Measurements from ENCODE around the gene OLFM3.

OLFM3 gene

DNA sequence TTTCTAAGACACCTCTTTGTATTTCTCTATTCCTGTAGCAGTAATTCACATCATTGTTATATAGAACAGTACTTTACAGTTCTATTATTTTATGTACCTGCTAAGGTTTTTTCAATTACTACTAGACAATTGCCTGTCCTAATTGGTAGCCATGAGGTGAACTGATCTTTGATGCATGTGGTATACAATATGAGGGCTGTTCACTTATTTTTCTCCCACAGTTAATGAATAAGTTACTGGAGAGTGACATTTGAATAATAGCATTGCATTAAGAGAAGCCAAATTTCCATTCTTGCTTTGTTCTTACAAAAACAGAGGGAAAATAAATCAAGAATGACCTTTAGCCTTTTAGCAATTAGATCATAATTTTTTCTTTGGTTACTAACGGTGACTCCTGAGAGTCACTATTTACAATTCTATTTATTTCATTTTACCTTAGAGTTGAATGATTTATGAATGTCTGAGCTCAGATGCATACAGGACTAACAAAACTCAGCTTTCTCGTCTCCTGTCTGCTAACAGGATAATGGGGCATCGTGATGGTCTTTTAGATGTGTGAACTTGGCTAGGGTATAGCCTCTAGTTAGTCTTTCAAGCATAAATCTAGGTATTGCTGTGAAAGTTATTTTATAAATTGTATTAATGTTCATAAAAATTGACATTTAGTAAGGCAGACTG, 54.1 kb downstream of the OLFM3 start:
- no peak for DNase-seq

DNA sequence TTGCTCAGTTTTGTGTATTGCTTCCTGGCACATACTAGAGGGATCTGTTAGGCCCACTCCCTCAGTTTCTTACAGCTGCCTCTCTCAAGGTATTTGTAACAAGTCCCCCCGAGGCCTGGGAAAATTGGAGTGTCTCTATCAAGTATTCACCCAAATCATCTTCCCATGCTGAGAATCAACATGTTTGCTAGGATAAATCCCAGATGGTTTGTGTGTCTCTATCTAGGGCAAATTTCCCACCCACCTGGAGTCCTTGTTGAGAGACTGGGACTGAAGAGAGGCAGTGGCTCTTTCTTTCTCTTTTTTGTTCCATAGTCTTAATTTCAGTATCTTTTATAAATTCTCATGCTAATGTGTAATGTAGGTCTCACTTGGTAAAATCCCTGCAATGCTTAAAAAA, 58.0 kb downstream of the OLFM3 start:
- no peak for DNase-seq

DNA sequence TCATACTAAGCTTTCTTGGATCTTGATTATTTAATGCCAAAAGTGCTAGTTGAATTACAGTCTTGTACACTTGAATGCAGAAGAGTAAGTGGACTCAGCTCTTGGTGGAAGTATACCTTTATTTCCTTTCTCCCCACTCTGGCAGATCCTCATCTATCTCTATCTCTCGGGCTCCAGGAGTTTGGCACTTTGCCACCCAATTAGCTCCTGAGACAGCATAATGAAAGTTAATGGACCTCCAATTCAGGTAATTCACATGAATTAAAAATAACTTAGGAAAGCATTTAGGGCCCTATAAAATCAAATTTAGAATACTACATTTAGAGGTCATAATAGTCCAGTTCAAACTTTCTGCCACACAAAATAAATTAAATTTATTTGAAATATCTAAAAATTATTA, 67.4 kb downstream of the OLFM3 start:
- no peak for DNase-seq

DNA sequence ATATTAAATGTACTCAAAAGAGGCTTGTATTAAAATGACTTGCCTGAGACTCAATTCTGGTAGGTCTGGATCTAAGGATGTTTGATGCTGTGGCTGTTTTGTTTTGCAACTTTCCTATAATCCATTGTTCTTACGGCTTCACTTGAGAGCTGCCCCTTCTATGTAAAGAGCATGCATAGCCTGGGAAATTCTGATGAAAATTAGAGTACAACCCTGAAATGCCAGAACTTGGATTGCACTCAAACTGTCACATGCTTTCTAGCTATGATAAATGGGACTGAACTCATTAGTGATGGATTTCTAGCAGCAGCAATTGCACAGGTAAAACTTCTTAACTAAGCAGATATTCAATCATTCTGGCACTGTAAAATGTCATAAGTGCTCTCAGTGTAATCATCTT, 67.9 kb downstream of the OLFM3 start:
- no peak for DNase-seq

DNA sequence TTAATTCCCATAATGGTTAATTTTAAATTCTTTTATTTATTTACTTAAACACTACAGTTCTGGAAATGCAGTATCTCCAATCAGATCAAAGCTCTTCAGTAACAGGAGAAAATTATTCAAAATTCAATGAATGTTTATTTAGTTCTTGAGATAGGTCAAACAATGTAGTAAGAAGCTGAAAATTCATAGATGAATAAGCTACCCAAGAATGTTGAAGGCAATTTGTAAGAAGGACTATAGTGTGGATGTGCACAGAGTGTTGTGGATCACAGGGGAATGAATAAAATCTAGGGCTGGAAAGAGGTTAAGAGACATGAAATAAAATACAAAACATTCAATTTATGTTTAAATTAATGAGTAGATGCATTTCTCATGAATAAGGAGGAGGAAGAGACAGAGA, 72.0 kb downstream of the OLFM3 start:
- DNase-seq = no peak

DNA sequence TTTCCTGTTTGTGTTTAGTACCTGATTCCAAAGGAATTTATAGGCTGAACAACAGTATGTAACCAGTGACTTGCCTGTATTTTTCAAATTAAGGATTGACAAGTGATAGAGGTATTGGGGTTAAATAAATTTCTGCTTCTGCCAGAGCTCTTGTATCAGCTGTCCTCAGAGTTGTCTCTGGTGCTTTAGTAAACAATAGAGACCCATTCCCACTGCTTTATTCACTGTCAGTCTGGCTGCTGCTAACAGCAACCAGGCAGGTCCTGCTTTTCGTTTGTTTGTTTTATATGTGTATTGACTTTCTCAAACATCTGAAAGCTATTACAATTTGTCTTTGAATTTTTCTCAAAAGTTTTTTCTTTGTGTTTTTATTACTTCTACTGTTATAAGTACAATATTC, 76.1 kb downstream of the OLFM3 start:
- no peak for DNase-seq

DNA sequence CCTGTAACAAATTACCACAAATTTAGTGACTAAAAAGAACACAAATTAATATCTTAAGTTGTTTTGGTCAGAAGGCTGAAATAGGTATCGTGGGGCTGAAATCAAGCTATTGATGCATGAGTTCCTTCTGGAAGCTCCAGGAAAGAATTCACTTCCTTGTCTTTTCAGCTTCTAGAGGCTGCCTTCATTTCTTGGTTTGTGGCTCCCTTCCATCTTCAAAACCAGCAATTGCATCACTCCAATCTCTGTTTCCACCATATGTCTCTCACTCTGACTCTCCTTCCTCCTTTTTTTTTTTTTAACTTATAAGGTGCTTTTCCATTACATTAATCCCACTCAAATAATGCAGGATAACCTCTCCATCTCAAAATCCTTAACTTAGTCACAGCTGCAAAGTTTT, 78.4 kb downstream of the OLFM3 start:
- DNase-seq = no peak

DNA sequence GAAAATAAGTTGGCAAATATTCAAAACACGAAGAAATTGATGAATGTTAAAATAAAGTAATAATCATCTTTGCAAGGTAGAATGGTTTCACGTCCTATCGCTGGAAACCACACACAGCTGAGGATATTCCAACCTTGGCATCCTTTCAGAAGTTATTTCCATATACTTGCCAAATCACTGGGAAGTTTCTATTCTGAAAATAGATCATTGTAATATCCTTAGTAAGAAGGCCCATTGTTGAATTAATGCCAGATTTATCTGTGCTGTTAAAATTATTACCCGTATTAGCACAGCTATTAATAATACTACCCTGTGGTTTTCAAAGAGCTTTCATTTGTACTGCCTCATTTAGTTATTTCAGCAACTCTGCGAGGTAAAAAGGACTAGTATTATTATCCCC, 81.1 kb downstream of the OLFM3 start:
- DNase-seq = no peak

DNA sequence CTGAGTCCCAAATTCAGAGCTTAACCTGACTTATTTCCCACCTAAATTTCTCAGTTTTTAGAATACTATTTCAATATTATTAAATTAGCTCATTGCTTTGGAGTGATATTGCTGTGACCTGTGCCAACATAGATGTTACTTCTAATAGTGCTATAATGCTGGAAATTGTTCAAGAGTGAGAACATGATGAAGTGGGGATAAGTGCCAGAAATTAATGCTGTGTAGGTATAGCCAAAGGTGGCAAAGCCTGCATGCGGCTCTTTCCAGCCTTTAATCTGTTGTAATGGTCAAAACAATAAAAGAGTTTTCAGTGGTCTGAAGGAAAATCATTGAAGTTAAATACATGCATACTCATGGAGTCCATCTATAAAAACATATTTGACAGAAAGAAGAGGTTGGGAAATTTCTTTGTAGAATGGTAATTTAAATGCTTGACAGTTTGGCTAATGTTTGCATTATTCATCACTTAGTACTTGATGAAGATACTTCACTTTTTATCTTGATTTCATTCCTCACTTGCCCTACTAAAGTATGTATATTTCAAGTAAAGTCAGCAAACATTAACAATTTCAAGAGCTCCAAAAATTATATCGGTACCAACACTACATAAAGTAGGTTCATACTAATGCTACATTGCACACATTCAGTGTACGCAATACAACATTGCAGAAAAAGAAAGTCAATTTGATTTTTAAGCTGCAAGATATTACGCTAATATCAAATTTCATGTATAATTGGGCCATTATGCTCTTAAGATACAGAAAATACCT, 82.1 kb downstream of the OLFM3 start:
- no peak for DNase-seq

DNA sequence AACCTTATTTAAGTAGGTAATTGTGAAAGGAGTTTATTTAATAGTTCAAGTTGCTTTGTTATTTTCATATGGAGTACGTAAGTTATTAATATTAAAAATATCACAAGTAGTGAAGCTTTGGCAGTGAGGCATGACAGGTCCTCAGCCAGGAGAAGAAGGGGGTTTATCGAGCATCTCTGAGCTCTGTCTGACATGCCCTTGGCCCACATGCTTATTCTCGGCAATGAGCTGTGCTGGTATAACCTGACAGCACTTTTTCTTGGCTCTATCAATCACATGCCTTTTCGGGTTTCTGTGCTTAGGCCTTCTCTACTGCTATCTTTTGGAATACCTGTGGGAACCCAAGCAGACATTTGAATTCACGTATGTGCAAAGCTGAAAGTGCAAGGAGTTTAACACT, 84.8 kb downstream of the OLFM3 start:
- DNase-seq = no peak

DNA sequence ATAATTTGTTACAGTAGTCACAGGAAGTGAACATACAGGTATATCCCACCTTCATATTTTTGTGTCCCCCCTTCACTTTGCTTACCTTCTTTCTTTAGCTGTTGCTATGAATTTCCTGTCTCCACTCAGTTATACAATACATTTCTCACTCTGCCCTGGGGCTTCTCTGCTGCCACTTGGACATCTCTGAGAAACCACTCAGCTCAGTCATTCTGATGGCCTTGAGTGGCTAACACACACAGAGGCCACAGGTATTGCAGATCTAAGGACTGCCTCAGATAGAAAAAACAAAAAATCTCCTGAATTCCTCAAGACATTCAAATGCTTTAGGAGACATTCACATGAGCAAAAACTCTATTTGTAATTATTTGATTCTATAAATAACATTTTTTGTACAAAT, 87.7 kb downstream of the OLFM3 start:
- no peak for DNase-seq

DNA sequence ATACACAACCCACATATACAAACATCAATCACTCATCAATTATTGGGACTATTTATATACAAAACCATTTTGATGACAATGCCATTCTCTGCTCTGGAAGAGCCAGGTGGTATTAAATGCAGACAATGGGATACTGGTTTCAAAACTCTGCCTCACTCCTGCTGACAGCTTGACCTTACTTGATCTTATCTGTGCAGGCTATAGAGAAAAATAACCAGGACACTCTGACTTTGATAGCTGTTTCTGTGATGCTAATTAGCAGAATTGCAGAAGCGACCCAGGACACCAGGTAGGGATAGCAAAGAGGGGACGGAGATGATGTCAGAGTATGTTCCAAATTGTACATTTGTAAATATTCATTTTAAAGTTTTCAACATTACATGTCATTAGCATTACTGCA, 89.5 kb downstream of the OLFM3 start:
- DNase-seq = no peak

DNA sequence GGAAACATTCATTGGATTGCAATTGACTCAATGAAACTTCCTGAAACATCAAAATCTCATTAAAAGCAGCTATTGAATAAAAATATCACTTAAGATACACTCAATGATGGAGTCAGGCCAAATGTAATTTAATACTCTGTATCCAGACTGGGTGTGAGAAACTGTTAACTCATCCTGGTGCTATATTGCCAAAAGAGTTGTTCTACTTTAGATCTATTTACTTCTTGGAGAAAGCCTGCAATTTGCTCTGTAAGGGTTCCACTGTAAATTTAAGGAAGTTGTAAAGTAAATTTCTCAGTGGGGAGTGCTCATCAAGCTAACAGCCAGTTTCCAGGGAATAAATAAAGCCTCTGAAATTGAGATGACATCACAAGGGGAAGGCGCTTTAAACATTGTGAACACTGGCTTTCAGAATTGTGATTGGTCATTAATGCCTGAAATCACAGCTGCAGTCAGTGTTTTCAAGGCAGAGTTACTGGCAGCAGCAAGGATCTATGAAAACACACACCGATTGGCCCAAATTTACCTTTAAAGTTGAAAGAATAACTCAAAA, 91.4 kb downstream of the OLFM3 start:
- DNase-seq = no peak

DNA sequence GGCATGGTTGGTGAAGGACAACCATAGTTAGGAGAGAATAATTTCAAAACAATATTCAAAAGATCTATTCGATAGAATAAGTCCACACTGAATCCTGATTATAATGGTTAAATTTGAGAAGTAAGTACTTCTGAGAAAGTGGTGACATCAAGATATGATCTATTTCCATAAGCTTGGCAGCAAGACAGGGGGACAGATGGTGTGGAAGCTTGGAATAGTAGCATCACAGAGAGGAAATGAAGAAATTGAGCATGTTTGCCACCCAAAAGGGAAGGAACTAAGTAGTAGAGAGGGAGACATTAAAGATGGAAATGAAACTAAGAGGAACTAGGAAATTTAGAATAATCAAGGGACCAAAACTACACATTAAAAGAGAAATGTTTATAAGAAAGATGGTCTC, 94.5 kb downstream of the OLFM3 start:
- no peak for DNase-seq

DNA sequence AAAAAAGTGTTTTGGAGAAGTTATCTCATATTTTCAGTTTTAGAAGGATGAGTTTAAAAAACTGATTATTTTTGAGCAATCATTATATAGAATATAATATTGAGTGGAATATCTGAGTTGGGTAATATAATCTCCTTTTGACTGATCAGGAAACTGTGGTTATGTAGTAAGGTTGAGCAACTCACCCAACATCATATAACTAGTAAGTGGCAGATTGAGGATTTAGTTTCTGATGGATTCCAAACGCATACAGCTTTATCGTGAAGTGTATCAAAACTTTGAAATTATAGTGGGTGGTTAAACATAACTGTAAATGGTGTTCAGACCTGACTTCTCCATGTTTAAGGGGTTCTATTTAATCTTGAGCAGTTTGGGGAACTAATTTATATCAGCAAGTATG, 98.6 kb downstream of the OLFM3 start:
- DNase-seq = no peak

DNA sequence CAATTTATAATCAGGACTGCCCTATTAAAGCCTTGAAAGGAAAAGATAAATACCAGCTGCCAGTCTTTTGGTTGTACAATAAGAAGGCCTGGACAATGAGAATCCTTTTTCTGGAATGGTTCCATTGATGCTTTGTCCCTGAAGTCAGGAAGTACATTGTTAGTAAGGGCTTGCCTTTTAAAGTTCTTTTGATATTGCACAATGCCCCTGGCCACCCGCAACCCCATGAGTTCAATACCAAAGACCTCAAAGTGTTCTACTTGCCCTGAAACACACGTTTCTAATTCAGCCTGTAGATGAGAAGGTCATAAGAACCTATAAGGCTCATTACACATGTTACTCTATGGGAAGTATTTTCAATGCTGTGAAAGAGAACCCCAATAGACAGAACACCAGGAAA, 112.1 kb downstream of the OLFM3 start:
- DNase-seq = no peak

DNA sequence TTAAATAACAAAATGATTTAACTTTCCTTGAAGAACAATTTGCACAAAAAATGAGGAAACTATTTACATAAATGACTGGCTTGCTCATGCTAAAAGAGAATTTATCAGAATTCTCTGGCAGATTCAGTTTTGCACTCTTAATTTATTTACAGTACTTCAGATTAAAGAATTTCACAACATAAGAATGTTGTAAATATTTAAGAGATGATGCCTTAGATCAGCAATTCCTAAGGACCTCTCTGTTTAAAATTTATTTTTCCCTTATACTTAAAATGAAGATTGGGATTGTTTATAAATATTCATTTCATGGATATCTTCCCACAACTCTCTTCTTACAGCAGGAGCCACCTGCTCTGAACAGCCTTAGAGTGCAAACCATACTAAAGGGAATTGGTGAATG, 120.8 kb downstream of the OLFM3 start:
- no peak for DNase-seq

DNA sequence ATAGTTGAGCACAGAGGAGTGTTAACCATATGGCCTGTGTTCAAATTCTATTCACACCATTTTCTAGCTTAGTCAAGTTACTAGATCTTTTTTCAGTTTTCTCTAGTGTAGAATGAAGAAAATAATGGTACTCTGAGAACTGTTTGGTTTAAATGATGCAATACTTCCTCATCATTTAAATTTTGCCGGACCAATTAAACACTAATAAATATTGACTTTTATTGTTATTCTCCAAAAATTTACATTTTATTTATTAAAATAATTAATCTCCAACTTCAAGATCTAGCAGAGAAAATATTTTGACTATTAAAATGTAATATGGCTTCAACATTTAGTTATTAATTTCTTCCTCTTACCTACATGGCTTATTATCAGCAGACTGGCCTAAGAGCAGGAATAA, 123.1 kb downstream of the OLFM3 start:
- DNase-seq = no peak

DNA sequence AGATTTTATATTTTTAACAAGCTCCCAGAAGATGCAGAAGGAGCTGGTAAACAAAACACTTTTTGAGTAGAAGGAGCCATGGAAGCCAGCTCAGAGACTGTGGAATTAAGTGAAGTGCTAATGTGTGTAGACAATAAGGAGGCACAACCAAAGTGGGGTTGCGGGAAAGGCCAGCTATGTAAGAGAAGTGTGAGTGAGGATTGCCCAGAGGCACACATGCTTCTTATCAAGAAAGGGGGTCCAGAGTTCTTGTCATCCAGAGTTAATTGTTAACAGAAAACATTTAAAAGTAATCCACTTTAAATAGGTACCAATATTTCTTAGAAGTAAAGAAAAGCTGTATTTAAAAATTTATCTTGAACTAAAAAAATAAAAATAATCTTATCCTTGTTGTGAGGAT, 136.8 kb downstream of the OLFM3 start:
- DNase-seq = no peak

DNA sequence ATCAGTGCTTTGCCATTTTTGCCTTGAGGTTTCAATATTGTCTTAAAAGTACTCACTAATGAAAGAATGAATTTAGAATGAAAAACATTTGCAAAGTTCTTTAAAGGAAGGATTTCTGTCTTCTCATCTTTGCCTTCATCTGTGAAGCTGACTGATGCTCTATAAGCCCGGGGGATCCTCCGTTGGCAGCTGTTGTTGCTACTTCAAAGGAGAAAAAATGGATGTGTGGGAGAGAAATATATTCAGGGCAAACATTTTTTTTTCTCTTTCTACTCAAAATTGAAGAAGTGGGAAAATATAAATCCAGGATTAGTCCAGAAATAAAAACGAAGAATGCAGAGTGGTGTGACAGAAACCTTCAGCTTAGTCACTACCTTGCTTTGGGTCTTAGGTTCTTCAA, 142.5 kb downstream of the OLFM3 start:
- no peak for DNase-seq

DNA sequence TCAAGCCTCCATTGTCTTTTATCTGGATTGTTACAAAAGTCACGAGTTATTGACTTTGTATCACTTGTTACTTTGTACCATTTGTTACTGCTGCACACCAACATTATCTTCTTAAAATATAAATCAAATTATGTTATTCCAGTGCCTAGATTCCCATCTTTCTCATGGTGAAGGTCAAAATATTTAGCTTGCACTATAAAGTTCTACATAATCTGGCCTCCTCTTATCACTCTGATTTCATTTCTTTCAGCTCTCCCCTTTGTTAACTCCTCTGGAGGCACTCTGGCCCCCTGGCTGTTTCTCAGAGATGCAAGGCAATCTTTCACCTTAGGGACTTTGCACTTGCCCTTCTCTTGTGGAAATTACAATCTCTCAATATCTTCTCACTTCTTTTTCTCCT, 143.8 kb downstream of the OLFM3 start:
- DNase-seq = no peak

DNA sequence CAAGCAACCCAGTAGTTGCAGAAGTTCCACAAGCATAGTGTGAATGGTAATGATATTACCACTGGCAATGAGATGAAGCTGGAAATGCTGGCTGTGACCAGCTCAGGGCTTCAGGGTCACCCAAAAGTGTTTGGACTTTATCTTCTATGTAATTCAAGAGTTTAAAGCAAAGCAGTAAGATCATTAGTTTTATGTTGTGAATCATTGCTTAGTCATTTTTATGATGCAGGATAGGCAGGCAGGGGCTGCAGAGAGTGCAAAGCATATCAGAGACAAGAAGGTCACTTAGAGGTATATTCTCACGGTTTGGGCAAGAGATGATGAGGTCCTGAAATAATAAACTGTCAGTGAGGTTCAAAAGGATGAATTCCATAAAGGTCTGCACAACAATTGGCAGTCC, 147.4 kb downstream of the OLFM3 start:
- no peak for DNase-seq

DNA sequence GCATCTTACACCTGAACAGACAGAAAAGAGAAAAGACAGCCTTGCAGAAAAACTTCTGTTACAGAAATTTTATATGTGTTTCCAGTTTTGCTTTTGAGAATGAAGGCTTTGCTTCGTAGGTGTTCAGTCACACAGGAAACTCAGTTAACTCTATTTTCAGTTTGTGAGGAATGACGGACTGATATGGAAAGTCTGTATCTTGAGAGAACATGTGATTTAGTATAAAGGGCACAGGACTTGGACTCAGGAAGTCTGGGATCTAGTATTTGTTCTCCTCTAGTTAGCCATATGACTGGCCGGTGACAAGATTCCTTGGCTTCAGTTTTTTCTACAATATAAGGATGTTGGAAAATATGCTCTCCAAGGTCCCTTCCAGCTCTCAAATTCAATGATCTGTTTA, 149.1 kb downstream of the OLFM3 start:
- no peak for DNase-seq

DNA sequence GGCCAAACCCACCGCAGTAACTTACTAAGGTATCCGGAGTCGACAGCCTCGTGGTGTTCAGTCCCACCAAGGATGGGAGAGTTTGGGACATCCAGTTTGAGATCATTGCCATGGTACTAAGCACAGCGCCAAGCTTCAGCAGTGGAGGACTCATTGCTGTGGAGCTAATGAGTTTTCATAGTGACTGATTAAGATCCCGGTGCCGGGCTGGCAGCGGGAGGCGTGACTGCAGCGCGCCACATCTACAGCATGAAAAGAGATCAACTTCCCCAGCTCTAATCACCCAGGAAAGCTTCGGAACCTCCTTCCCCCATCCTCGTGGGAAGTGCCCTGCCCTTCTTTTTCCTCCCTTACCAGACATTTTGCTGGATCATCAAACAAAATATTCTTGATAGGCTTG, 149.9 kb downstream of the OLFM3 start:
- DNase-seq = no peak

DNA sequence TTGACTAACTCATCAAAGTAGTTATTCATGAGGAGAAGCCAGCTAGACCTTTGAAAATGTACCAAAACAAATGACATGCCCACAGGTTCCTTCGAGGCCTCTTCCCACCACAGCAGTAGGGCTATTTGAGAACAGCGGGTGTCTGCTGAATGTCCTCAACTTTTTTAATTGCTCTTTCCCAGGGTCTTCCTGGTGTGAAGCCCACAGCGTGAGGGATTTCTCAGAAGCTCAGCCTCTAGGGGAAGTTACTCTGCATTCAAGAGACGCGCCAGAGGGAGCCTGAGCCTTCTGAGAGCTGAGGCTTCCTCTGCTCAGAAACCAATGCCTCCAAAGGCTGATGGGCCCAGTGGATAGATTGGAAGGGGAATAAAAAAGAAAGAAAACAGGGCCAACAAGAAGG, 153.6 kb downstream of the OLFM3 start:
- no peak for DNase-seq

Data from activated CD4-positive, alpha-beta T cell treated with anti-CD3 and anti-CD28 coated beads, Interleukin-2, amount 50 U/mL, for 48 hours (primary cell).